ENCODE results near the gene AMOTL1.

DNA sequence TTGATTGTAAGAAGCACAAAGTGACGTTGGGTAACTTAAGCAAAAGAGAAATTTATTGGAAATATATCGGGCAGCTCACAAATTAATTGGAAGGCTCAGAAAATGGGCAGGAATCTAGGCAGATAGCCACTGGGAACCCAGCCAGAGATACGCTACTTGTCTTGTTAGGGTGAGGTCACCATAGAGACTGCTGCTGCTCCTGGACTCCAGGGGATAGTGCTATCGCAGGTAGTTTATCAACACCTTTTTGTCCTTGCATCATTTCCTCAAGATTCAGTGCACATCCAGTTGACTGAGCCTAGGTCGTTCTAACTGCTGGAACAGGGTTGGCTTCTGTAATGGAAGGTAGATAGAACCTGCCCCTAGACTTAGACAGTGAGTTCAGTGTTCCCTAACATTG, 19.6 kb downstream of the AMOTL1 start:
- TF ChIP-seq, protein P1, sequence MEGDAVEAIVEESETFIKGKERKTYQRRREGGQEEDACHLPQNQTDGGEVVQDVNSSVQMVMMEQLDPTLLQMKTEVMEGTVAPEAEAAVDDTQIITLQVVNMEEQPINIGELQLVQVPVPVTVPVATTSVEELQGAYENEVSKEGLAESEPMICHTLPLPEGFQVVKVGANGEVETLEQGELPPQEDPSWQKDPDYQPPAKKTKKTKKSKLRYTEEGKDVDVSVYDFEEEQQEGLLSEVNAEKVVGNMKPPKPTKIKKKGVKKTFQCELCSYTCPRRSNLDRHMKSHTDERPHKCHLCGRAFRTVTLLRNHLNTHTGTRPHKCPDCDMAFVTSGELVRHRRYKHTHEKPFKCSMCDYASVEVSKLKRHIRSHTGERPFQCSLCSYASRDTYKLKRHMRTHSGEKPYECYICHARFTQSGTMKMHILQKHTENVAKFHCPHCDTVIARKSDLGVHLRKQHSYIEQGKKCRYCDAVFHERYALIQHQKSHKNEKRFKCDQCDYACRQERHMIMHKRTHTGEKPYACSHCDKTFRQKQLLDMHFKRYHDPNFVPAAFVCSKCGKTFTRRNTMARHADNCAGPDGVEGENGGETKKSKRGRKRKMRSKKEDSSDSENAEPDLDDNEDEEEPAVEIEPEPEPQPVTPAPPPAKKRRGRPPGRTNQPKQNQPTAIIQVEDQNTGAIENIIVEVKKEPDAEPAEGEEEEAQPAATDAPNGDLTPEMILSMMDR (IDR thresholded peaks at IDR 0.05) = no peak
- no peak for TF ChIP-seq ZFX (IDR thresholded peaks at IDR 0.05; ENCODE audit: borderline replicate concordance)
